Panc1 (cell line): ENCODE results near the gene BMP7. TPM values are rescaled to one million over a fixed set of nuclear protein-coding genes. Genes with fewer than 3 reads are reported as not detected.

Experiments
- ATAC-seq: fragments of 200-7000 bp; cut with Tn5 transposase; 2 replicates; pipeline ENCODE4 v1.9.1; 2020; ENCODE audit warnings: mild to moderate bottlenecking, moderate library complexity
- BruUV-seq: library from RNA; stranded (reverse); fragments of 400-500 nt; replicated peaks from 2 replicates; lab custom pipeline; 2021; lab: Mats Ljungman, UMichigan
- CTCF ChIA-PET: fragments of 300-600 bp; sonication (Branson Sonifier 250); formaldehyde crosslinking; loops from one replicate; lab custom pipeline; 2022; ENCODE audit warnings: antibody characterized with exemption; lab: Charles Lee
- POLR2A ChIA-PET: fragments of 300-600 bp; sonication (Branson Sonifier 250); formaldehyde crosslinking; loops from one replicate; lab custom pipeline; 2022; ENCODE audit warnings: antibody characterized with exemption; lab: Charles Lee
- DNase-seq: peaks from one replicate; pipeline ENCODE4 v3.0.0-alpha.2; 2010; ENCODE audit warnings: low read depth, low spot score
- H3K27ac ChIP-seq: 2 replicates; pipeline ENCODE4 v1.5.1; 2011; ENCODE audit warnings: mild to moderate bottlenecking, low read length, inconsistent platforms
- H3K27me3 ChIP-seq: fragments of 200-500 bp; sonication (Bioruptor generic); 2 replicates; pipeline ENCODE4 v1.6.0; 2014; ENCODE audit warnings: low read length, inconsistent platforms; ENCODE audit not compliant: control insufficient read depth, insufficient read depth
- H3K36me3 ChIP-seq: fragments of 200-500 bp; sonication (Bioruptor generic); 2 replicates; pipeline ENCODE4 v1.5.1; 2014; ENCODE audit warnings: inconsistent platforms, mild to moderate bottlenecking, low read length, moderate library complexity; ENCODE audit not compliant: control insufficient read depth, insufficient read depth
- H3K4me1 ChIP-seq: 2 replicates; pipeline ENCODE4 v1.5.1; 2011; ENCODE audit warnings: inconsistent platforms, mild to moderate bottlenecking, low read length, moderate library complexity; ENCODE audit not compliant: control insufficient read depth, insufficient read depth
- H3K4me3 ChIP-seq, 2 experiments: 2 replicates each; pipeline ENCODE4 v1.5.1; 2011 to 2012; ENCODE audit warnings: low read depth in 2 of 2, low read length in 2 of 2, mild to moderate bottlenecking in 2 of 2, inconsistent platforms in 1 of 2, moderate library complexity in 1 of 2
- H3K9me3 ChIP-seq: fragments of 200-500 bp; sonication (Bioruptor generic); 2 replicates; pipeline ENCODE4 v1.5.1; 2014; ENCODE audit warnings: low read depth, mild to moderate bottlenecking, inconsistent platforms, low read length, moderate library complexity; ENCODE audit not compliant: control insufficient read depth, insufficient read depth
- CTCF ChIP-seq: fragments of 450-650 bp; IDR thresholded peaks from 2 replicates; pipeline ENCODE4 v1.5.1; 2017; ENCODE audit warnings: mild to moderate bottlenecking
- POLR2AphosphoS5 ChIP-seq: IDR thresholded peaks from 2 replicates; pipeline ENCODE4 v1.6.1; 2012; ENCODE audit warnings: mild to moderate bottlenecking, low read depth, low read length, moderate library complexity
- SIN3A ChIP-seq: IDR thresholded peaks from 2 replicates; pipeline ENCODE4 v1.6.1; 2012; ENCODE audit warnings: low read depth, mild to moderate bottlenecking, low read length, moderate library complexity, borderline replicate concordance; ENCODE audit not compliant: insufficient read depth
- TCF7L2 ChIP-seq: IDR thresholded peaks from 2 replicates; pipeline ENCODE4 v1.6.1; 2011; ENCODE audit warnings: mild to moderate bottlenecking, low read depth, low read length, inconsistent platforms
- in situ Hi-C: cut with HindIII; loops from 2 replicates; pipeline ENCODE4 v1.10.0; 2016; ENCODE audit warnings: low sequenced_read_pairs, low pct_unique_long_range_greater_than_20kb
- intact Hi-C: fragments of 100-400 bp; cut with micrococcal nuclease; formaldehyde crosslinking; loops from one replicate; pipeline ENCODE4 v1.10.0; 2022; ENCODE audit not compliant: unreplicated experiment
- total RNA-seq: library from RNA; stranded (reverse); gene quantifications from one replicate; pipeline ENCODE4 v1.2.1, GENCODE V29; 2021; ENCODE audit not compliant: unreplicated experiment
- TF ChIP-seq, protein P1 (sequence below), 2 experiments: IDR thresholded peaks; 2 replicates each; pipeline ENCODE4 v1.6.1; 2011 to 2012; ENCODE audit warnings: low read depth in 2 of 2, control low read depth in 1 of 2, low read length in 1 of 2, mild to moderate bottlenecking in 1 of 2, moderate library complexity in 1 of 2; ENCODE audit not compliant: insufficient read depth in 1 of 2

Gene BMP7
- total RNA-seq, 1 experiment from 2014 or later: 11.5 TPM

DNA sequence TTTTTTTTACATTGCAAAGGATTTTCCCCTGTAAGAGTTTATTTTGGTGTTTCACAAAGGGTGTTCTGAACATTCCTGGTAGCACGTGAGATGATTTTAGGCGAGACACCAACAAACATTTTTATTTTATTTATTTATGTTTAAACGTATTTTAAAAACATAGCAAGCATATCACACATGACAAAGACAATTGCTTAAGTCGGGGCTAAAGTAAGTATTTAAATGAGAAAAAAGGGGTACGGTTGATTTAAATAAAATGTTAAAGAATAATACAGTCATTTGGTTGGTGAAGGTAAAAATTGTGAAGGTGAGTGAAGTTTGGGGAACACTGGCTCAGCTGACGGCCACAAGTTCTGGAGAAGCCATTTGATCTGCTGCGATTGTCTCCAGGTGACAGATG lies 129.7 kb downstream of the BMP7 start:
- no peak overlapping the region for H3K27ac ChIP-seq
- TF ChIP-seq SIN3A (no peak), TCF7L2 (no peak)
- no peaks in the 10 kb centered on the region for H3K27me3 ChIP-seq
- in situ Hi-C loops (no loop called here), intact Hi-C loops (no loop called here)
- H3K4me3 ChIP-seq: no peak overlapping the region
- DNase-seq: no peak
- no TSS peak for BruUV-seq
- no peaks in the 10 kb centered on the region for H3K4me1 ChIP-seq
- POLR2A ChIA-PET: no interaction called here
- no peaks in the 10 kb centered on the region for H3K9me3 ChIP-seq
- CTCF ChIA-PET: interaction anchor here (0.5 kb wide), 1 partner anchor 91 kb away, joined by 3 read pairs; no protein-coding TSS in a partner anchor
- no peaks in the 10 kb centered on the region for H3K36me3 ChIP-seq
- ATAC-seq: no peak

GRCh38 chr20:57135875-57136274 lies 130.6 kb downstream of the BMP7 start:
- no peak for ATAC-seq
- CTCF ChIA-PET: no interaction called here
- TF ChIP-seq TCF7L2: no peak
- TF ChIP-seq, protein P1, sequence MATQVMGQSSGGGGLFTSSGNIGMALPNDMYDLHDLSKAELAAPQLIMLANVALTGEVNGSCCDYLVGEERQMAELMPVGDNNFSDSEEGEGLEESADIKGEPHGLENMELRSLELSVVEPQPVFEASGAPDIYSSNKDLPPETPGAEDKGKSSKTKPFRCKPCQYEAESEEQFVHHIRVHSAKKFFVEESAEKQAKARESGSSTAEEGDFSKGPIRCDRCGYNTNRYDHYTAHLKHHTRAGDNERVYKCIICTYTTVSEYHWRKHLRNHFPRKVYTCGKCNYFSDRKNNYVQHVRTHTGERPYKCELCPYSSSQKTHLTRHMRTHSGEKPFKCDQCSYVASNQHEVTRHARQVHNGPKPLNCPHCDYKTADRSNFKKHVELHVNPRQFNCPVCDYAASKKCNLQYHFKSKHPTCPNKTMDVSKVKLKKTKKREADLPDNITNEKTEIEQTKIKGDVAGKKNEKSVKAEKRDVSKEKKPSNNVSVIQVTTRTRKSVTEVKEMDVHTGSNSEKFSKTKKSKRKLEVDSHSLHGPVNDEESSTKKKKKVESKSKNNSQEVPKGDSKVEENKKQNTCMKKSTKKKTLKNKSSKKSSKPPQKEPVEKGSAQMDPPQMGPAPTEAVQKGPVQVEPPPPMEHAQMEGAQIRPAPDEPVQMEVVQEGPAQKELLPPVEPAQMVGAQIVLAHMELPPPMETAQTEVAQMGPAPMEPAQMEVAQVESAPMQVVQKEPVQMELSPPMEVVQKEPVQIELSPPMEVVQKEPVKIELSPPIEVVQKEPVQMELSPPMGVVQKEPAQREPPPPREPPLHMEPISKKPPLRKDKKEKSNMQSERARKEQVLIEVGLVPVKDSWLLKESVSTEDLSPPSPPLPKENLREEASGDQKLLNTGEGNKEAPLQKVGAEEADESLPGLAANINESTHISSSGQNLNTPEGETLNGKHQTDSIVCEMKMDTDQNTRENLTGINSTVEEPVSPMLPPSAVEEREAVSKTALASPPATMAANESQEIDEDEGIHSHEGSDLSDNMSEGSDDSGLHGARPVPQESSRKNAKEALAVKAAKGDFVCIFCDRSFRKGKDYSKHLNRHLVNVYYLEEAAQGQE (IDR thresholded peaks at IDR 0.05; ENCODE audit: insufficient read depth in 1 of 2, low read depth in 2 of 2, low read length in 1 of 2): no peak
- TF ChIP-seq CTCF: no peak
- no peak for TF ChIP-seq POLR2AphosphoS5
- TF ChIP-seq SIN3A: no peak

GRCh38 chr20:57134804-57135203 lies 131.6 kb downstream of the BMP7 start:
- Histone ChIP-seq H3K36me3 (no peaks in the 10 kb centered on the region), H3K4me3 (no peak overlapping the region), H3K9me3 (no peaks in the 10 kb centered on the region), H3K27ac (no peak overlapping the region), H3K27me3 (no peaks in the 10 kb centered on the region), H3K4me1 (no peaks in the 10 kb centered on the region)
- intact Hi-C loops: no loop called here
- DNase-seq (no peak), ATAC-seq (no peak)
- ChIA-PET CTCF (no interaction called here), POLR2A (no interaction called here)
- no TSS peak for BruUV-seq
- in situ Hi-C loops: no loop called here
- TF ChIP-seq TCF7L2 (no peak), CTCF (no peak), POLR2AphosphoS5 (no peak), SIN3A (no peak)
- TF ChIP-seq, protein P1 (IDR thresholded peaks at IDR 0.05; ENCODE audit: insufficient read depth in 1 of 2, low read depth in 2 of 2, low read length in 1 of 2): no peak

More at GRCh38 chr20:57135875-57136274, 130.6 kb downstream of the BMP7 start:
- DNase-seq: no peak
- BruUV-seq: no TSS peak
- Histone ChIP-seq H3K4me3 (no peak overlapping the region; a peak in 1 of 4 replicates), H3K9me3 (no peaks in the 10 kb centered on the region), H3K36me3 (no peaks in the 10 kb centered on the region), H3K27ac (no peak overlapping the region), H3K4me1 (no peaks in the 10 kb centered on the region), H3K27me3 (no peaks in the 10 kb centered on the region)
- POLR2A ChIA-PET: no interaction called here
- in situ Hi-C loops: no loop called here
- intact Hi-C loops: no loop called here
